Caco-2 (cell line): ENCODE results near the gene PNLIPRP2. TPM values are rescaled to one million over a fixed set of nuclear protein-coding genes. Genes with fewer than 3 reads are reported as not detected.

ENCODE experiments used
- BruUV-seq: library from RNA; stranded (reverse); fragments of 400-500 nt; replicated peaks from 2 replicates; lab custom pipeline; 2021; lab: Mats Ljungman, UMichigan
- CTCF ChIA-PET: fragments of 300-600 bp; sonication (Branson Sonifier 250); formaldehyde crosslinking; loops from one replicate; lab custom pipeline; 2022; ENCODE audit warnings: antibody characterized with exemption; lab: Charles Lee
- POLR2A ChIA-PET: fragments of 300-600 bp; sonication (Branson Sonifier 250); formaldehyde crosslinking; loops from one replicate; lab custom pipeline; 2022; ENCODE audit warnings: antibody characterized with exemption; lab: Charles Lee
- DNase-seq, 2 experiments: peaks; one replicate each; pipeline versions ENCODE4 v3.0.0 to v3.0.0-alpha.2; 2020 to 2022
- H3K27me3 ChIP-seq: replicated peaks from 2 replicates; pipeline ENCODE4 v1.6.0; 2011; ENCODE audit warnings: low read length; ENCODE audit not compliant: control insufficient read depth, insufficient read depth
- H3K36me3 ChIP-seq: 2 replicates; pipeline ENCODE4 v1.5.1; 2011; ENCODE audit warnings: low read length; ENCODE audit not compliant: control insufficient read depth, insufficient read depth
- H3K4me1 ChIP-seq: fragments of 250-450 bp; sonication (Bioruptor Pico); 2 replicates; pipeline ENCODE4 v1.5.1; 2020; ENCODE audit warnings: mild to moderate bottlenecking
- H3K4me3 ChIP-seq: 2 replicates; pipeline ENCODE4 v1.5.1; 2011; ENCODE audit warnings: low read depth, mild to moderate bottlenecking, control low read depth, low read length
- H3K9me3 ChIP-seq: fragments of 250-450 bp; sonication (Bioruptor Pico); 2 replicates; pipeline ENCODE4 v1.5.1; 2020; ENCODE audit warnings: mild to moderate bottlenecking, moderate library complexity
- H3K27ac Mint-ChIP-seq: one replicate; pipeline ENCODE4 v1.8.0; 2022; ENCODE audit warnings: mixed read lengths; ENCODE audit not compliant: unreplicated experiment
- H3K27me3 Mint-ChIP-seq: one replicate; pipeline ENCODE4 v1.8.0; 2022; ENCODE audit warnings: mixed read lengths; ENCODE audit not compliant: insufficient read depth, unreplicated experiment
- H3K36me3 Mint-ChIP-seq: one replicate; pipeline ENCODE4 v1.8.0; 2022; ENCODE audit warnings: mild to moderate bottlenecking, mixed read lengths; ENCODE audit not compliant: insufficient read depth, unreplicated experiment
- H3K4me1 Mint-ChIP-seq: one replicate; pipeline ENCODE4 v1.8.0; 2022; ENCODE audit warnings: low read depth, mixed read lengths; ENCODE audit not compliant: unreplicated experiment
- H3K4me3 Mint-ChIP-seq: one replicate; pipeline ENCODE4 v1.8.0; 2022; ENCODE audit warnings: mild to moderate bottlenecking, moderate library complexity, mixed read lengths; ENCODE audit not compliant: unreplicated experiment
- H3K9me3 Mint-ChIP-seq: one replicate; pipeline ENCODE4 v1.8.0; 2022; ENCODE audit warnings: mixed read lengths; ENCODE audit not compliant: unreplicated experiment
- intact Hi-C: fragments of 100-400 bp; cut with micrococcal nuclease; formaldehyde crosslinking; loops from one replicate; pipeline ENCODE4 v1.10.0; 2022; ENCODE audit not compliant: unreplicated experiment
- total RNA-seq: library from RNA; stranded (reverse); gene quantifications from 2 replicates; pipeline ENCODE4 v1.2.3, GENCODE V29; 2022
- TF ChIP-seq, protein P1 (sequence below), 2 experiments: fragments of 200-600 bp in 1 of 2; IDR thresholded peaks; 1 replicate in 1 of 2; 2 replicates in 1 of 2; pipeline versions ENCODE4 v1.5.1 to v1.8.0; 2011 to 2022; ENCODE audit warnings: antibody characterized with exemption in 1 of 2, control low read depth in 1 of 2, inconsistent platforms in 1 of 2, low read depth in 1 of 2, low read length in 1 of 2, mild to moderate bottlenecking in 1 of 2, moderate library complexity in 1 of 2; ENCODE audit not compliant: insufficient read depth in 1 of 2, severe bottlenecking in 1 of 2, unreplicated experiment in 1 of 2

The PNLIPRP2 gene
- total RNA-seq, 1 experiment from 2014 or later, result 1.00 TPM

DNA sequence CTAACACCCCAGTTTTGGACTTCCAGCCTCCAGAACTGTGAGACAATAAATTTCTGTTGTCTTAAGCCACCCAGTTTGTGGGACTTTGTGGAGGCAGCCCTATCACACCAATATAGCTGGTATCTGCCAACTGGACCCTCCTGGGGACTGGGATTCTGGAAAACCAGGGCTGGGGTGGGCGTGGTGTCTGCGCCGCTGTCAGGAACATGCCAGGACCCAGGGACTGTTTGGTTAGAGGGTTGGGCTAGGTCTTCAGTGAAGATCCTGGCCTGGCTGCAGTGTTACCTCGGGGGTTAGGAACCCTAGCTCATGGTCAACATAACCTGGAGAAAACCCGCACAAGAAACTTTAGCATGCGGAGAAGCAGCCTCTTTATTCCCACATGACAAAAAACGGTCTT is 42.6 kb downstream of the PNLIPRP2 start:
- POLR2A ChIA-PET, result no interaction called here
- CTCF ChIA-PET, result interaction anchor here (1.1 kb wide), 1 partner anchor 36 kb away, joined by 3 read pairs; no protein-coding TSS in a partner anchor

DNA sequence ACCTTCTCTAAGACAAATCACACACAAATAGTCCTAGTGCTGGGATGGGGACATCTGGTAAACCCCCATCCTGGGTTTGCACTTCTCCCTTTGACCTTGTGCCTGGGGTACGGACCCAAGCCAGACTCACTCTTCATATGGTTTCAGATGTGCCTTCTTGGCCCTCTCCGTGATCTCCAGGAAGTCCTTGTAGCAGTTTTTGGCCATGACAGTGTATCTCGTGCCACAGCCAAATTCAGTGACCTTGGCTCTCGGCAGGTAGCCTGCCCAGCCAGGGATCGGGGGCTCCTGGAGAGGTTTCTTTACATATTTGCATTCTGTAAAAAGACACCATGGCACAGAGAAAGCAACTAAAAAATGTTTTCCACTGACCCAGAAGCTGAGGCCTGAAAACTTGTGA is 43.9 kb downstream of the PNLIPRP2 start:
- POLR2A ChIA-PET, result no interaction called here
- BruUV-seq, result no TSS peak
- intact Hi-C loops, result no loop called here

More for the DNA sequence above, 42.6 kb downstream of the PNLIPRP2 start:
- intact Hi-C loops, result no loop called here
- TF ChIP-seq, protein P1, sequence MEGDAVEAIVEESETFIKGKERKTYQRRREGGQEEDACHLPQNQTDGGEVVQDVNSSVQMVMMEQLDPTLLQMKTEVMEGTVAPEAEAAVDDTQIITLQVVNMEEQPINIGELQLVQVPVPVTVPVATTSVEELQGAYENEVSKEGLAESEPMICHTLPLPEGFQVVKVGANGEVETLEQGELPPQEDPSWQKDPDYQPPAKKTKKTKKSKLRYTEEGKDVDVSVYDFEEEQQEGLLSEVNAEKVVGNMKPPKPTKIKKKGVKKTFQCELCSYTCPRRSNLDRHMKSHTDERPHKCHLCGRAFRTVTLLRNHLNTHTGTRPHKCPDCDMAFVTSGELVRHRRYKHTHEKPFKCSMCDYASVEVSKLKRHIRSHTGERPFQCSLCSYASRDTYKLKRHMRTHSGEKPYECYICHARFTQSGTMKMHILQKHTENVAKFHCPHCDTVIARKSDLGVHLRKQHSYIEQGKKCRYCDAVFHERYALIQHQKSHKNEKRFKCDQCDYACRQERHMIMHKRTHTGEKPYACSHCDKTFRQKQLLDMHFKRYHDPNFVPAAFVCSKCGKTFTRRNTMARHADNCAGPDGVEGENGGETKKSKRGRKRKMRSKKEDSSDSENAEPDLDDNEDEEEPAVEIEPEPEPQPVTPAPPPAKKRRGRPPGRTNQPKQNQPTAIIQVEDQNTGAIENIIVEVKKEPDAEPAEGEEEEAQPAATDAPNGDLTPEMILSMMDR (IDR thresholded peaks at IDR 0.05; ENCODE audit: insufficient read depth in 1 of 2, low read depth in 1 of 2, low read length in 1 of 2, severe bottlenecking in 1 of 2, unreplicated experiment in 1 of 2), result no peak
- H3K4me1 ChIP-seq, result no peaks in the 10 kb centered on the region
- H3K36me3 ChIP-seq, result no peaks in the 10 kb centered on the region
- Mint-ChIP-seq H3K4me1 (no peaks in the 10 kb centered on the region), H3K9me3 (no peaks in the 10 kb centered on the region), H3K27ac (no peak overlapping the region), H3K36me3 (no peaks in the 10 kb centered on the region), H3K27me3 (peaks cover 3% of the 10 kb centered on the region), H3K4me3 (no peak overlapping the region)
- no peak for DNase-seq
- no peaks in the 10 kb centered on the region for H3K27me3 ChIP-seq
- no peak overlapping the region for H3K4me3 ChIP-seq
- no TSS peak for BruUV-seq
- no peaks in the 10 kb centered on the region for H3K9me3 ChIP-seq

DNA sequence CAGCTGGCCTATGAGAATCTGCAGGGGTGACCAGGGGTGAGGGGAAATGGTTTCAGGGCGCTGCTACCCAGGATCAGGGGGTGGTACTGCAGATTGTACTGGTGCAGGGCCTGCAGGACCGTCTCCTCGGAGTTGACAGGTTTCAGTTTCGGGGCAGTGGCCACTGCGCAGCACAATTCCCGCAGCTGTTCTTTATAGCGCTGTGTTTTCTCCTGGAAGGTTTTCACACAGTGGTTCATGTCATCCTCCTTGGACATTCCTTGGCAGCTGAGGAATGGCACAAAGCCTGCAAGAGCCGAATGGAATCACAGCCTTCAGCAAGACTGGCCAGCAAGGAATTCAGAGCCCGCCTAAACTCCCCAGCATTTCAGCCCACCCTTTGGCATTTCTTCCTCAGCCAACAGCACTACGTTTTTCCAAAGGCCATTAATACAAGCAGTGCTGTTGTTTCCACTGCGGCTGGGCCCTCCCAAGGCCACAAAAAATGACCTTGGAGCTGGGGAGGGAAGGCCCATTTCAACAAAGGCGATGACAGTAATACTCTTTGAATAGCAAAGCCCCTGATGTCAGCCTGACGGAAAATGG is 44.9 kb downstream of the PNLIPRP2 start:
- TF ChIP-seq, protein P1 (IDR thresholded peaks at IDR 0.05; ENCODE audit: insufficient read depth in 1 of 2, low read depth in 1 of 2, low read length in 1 of 2, severe bottlenecking in 1 of 2, unreplicated experiment in 1 of 2), result no peak
- CTCF ChIA-PET, result no interaction called here
- H3K27ac Mint-ChIP-seq, result no peak overlapping the region

More for the DNA sequence above, 43.9 kb downstream of the PNLIPRP2 start:
- Mint-ChIP-seq H3K4me1 (no peaks in the 10 kb centered on the region), H3K9me3 (no peaks in the 10 kb centered on the region), H3K4me3 (no peak overlapping the region), H3K27me3 (peaks cover 3% of the 10 kb centered on the region), H3K27ac (no peak overlapping the region), H3K36me3 (no peaks in the 10 kb centered on the region)
- Histone ChIP-seq H3K4me3 (no peak overlapping the region), H3K36me3 (no peaks in the 10 kb centered on the region), H3K9me3 (no peaks in the 10 kb centered on the region), H3K4me1 (no peaks in the 10 kb centered on the region), H3K27me3 (no peaks in the 10 kb centered on the region)
- CTCF ChIA-PET, result no interaction called here
- TF ChIP-seq, protein P1 (IDR thresholded peaks at IDR 0.05; ENCODE audit: insufficient read depth in 1 of 2, low read depth in 1 of 2, low read length in 1 of 2, severe bottlenecking in 1 of 2, unreplicated experiment in 1 of 2), result no peak
- DNase-seq, result no peak

More for the DNA sequence above, 44.9 kb downstream of the PNLIPRP2 start:
- no peaks in the 10 kb centered on the region for H3K9me3 Mint-ChIP-seq
- no peak overlapping the region for H3K4me3 Mint-ChIP-seq
- no peaks in the 10 kb centered on the region for H3K9me3 ChIP-seq
- no peaks in the 10 kb centered on the region for H3K27me3 ChIP-seq
- no peak overlapping the region for H3K4me3 ChIP-seq
- no peaks in the 10 kb centered on the region for H3K4me1 Mint-ChIP-seq
- intact Hi-C loops, result no loop called here
- POLR2A ChIA-PET, result no interaction called here
- peaks cover 3% of the 10 kb centered on the region for H3K27me3 Mint-ChIP-seq
- no peak for DNase-seq
- H3K4me1 ChIP-seq, result no peaks in the 10 kb centered on the region
- H3K36me3 Mint-ChIP-seq, result no peaks in the 10 kb centered on the region
- H3K36me3 ChIP-seq, result no peaks in the 10 kb centered on the region
- BruUV-seq, result no TSS peak
